Vagina (tissue), 2 donors: Measurements from ENCODE around the gene MOV10L1. TPM values are rescaled to one million over a fixed set of nuclear protein-coding genes. Genes with fewer than 3 reads are reported as not detected.

ENCODE experiments used
- DNase-seq, 2 donors: peaks; one replicate each; pipeline ENCODE4 v3.0.0-alpha.2; 2017; ENCODE audit errors: extremely low spot score in 2 of 2
- H3K27ac ChIP-seq: fragments of 200-600 bp; sonication (generic); one replicate; pipeline ENCODE4 v1.5.1; 2019
- H3K27me3 ChIP-seq: fragments of 200-600 bp; sonication (generic); one replicate; pipeline ENCODE4 v1.5.1; 2019
- H3K36me3 ChIP-seq, 2 donors: fragments of 200-600 bp; sonication (generic); one replicate each; pipeline ENCODE4 v1.5.1; 2017 to 2019
- H3K4me1 ChIP-seq: fragments of 200-600 bp; sonication (generic); one replicate; pipeline ENCODE4 v1.5.1; 2019
- H3K4me3 ChIP-seq, 2 donors: fragments of 200-600 bp; sonication (generic); 1 replicate in 1 of 2; 2 replicates in 1 of 2; pipeline ENCODE4 v1.5.1; 2016 to 2019
- H3K9me3 ChIP-seq: fragments of 200-600 bp; sonication (generic); one replicate; pipeline ENCODE4 v1.5.1; 2019
- CTCF ChIP-seq, 3 experiments: fragments of 450-650 bp in 2 of 3; fragments of 200-600 bp in 1 of 3; sonication (generic) in 1 of 3; IDR thresholded peaks; one replicate each; pipeline ENCODE4 v1.5.1; 2017 to 2019; ENCODE audit warnings: antibody characterized with exemption in 3 of 3, mild to moderate bottlenecking in 2 of 3, moderate library complexity in 2 of 3
- POLR2A ChIP-seq, 2 donors: fragments of 450-650 bp; IDR thresholded peaks; one replicate each; pipeline ENCODE4 v1.6.1; 2017; ENCODE audit warnings: antibody characterized with exemption in 2 of 2, mild to moderate bottlenecking in 2 of 2, moderate library complexity in 2 of 2
- POLR2AphosphoS5 ChIP-seq, 2 donors: sonication (generic); formaldehyde crosslinking; IDR thresholded peaks; one replicate each; pipeline ENCODE4 v1.9.0; 2017; ENCODE audit warnings: antibody characterized with exemption in 2 of 2, mild to moderate bottlenecking in 2 of 2, low read depth in 1 of 2; ENCODE audit not compliant: insufficient read depth in 1 of 2
- intact Hi-C: fragments of 100-400 bp; cut with DNase I; formaldehyde crosslinking; loops from one replicate; pipeline ENCODE4 v1.15.1; 2023
- total RNA-seq: library from RNA; depleted of rRNA; stranded (reverse); fragments of >200 nt; gene quantifications from one replicate; pipeline ENCODE4 v1.2.3, GENCODE V29; 2016

Gene MOV10L1
- total RNA-seq, 1 donor from 2014 or later: 0.98 TPM

- Histone ChIP-seq H3K4me1 (no peaks in the 10 kb centered on the region), H3K36me3 (no peaks in the 10 kb centered on the region), H3K27ac (no peak overlapping the region), H3K27me3 (no peaks in the 10 kb centered on the region), H3K9me3 (no peaks in the 10 kb centered on the region), H3K4me3 (no peak overlapping the region)
- TF ChIP-seq CTCF (IDR thresholded peaks at IDR 0.05) (no peak), POLR2A (IDR thresholded peaks at IDR 0.05) (no peak), POLR2AphosphoS5 (IDR thresholded peaks at IDR 0.05; ENCODE audit: insufficient read depth in 1 of 2, low read depth in 1 of 2) (no peak)
- intact Hi-C loops: no loop called here
- DNase-seq: no peak
These were observed 41.6 kb upstream of the MOV10L1 start for GRCh38 chr22:50048061-50048765.

- H3K36me3 ChIP-seq: no peaks in the 10 kb centered on the region
- H3K27me3 ChIP-seq: no peaks in the 10 kb centered on the region
- DNase-seq: no peak
These were observed 41.0 kb upstream of the MOV10L1 start for GRCh38 chr22:50048836-50049235.

GRCh38 chr22:50049299-50050195 is 40.3 kb upstream of the MOV10L1 start:
- Histone ChIP-seq H3K27ac (no peak overlapping the region), H3K4me3 (no peak overlapping the region), H3K36me3 (no peaks in the 10 kb centered on the region), H3K9me3 (no peaks in the 10 kb centered on the region), H3K27me3 (no peaks in the 10 kb centered on the region), H3K4me1 (no peaks in the 10 kb centered on the region)
- intact Hi-C loops: no loop called here
- no peak for DNase-seq
- no peak for TF ChIP-seq POLR2A (IDR thresholded peaks at IDR 0.05)

More at GRCh38 chr22:50048836-50049235, 41.0 kb upstream of the MOV10L1 start:
- TF ChIP-seq POLR2AphosphoS5 (IDR thresholded peaks at IDR 0.05; ENCODE audit: insufficient read depth in 1 of 2, low read depth in 1 of 2) (no peak), POLR2A (IDR thresholded peaks at IDR 0.05) (no peak), CTCF (IDR thresholded peaks at IDR 0.05) (no peak)
- no peaks in the 10 kb centered on the region for H3K9me3 ChIP-seq
- no peak overlapping the region for H3K27ac ChIP-seq
- H3K4me1 ChIP-seq: no peaks in the 10 kb centered on the region
- H3K4me3 ChIP-seq: no peak overlapping the region
- intact Hi-C loops: no loop called here

GRCh38 chr22:50051930-50052329 is 37.9 kb upstream of the MOV10L1 start:
- intact Hi-C loops: no loop called here
- Histone ChIP-seq H3K9me3 (no peaks in the 10 kb centered on the region), H3K27me3 (no peaks in the 10 kb centered on the region), H3K4me1 (no peaks in the 10 kb centered on the region), H3K36me3 (no peaks in the 10 kb centered on the region), H3K4me3 (no peak overlapping the region), H3K27ac (no peak overlapping the region)
- no peak for DNase-seq
- TF ChIP-seq CTCF (IDR thresholded peaks at IDR 0.05) (no peak), POLR2A (IDR thresholded peaks at IDR 0.05) (no peak), POLR2AphosphoS5 (IDR thresholded peaks at IDR 0.05; ENCODE audit: insufficient read depth in 1 of 2, low read depth in 1 of 2) (no peak)

GRCh38 chr22:50053861-50054260 is 35.9 kb upstream of the MOV10L1 start:
- no peak for DNase-seq
- H3K27me3 ChIP-seq: no peaks in the 10 kb centered on the region
- intact Hi-C loops: no loop called here
- TF ChIP-seq POLR2AphosphoS5 (IDR thresholded peaks at IDR 0.05; ENCODE audit: insufficient read depth in 1 of 2, low read depth in 1 of 2) (no peak), POLR2A (IDR thresholded peaks at IDR 0.05) (no peak), CTCF (IDR thresholded peaks at IDR 0.05) (no peak)
- H3K4me3 ChIP-seq: no peak overlapping the region
- peaks cover 6% of the 10 kb centered on the region for H3K4me1 ChIP-seq
- no peak overlapping the region for H3K27ac ChIP-seq
- H3K9me3 ChIP-seq: no peaks in the 10 kb centered on the region
- no peaks in the 10 kb centered on the region for H3K36me3 ChIP-seq
